Measurements from ENCODE around the gene CDH22.
A peak's percentile ranks its signal among the peaks of the same experiment; 100 is the strongest.

DNA sequence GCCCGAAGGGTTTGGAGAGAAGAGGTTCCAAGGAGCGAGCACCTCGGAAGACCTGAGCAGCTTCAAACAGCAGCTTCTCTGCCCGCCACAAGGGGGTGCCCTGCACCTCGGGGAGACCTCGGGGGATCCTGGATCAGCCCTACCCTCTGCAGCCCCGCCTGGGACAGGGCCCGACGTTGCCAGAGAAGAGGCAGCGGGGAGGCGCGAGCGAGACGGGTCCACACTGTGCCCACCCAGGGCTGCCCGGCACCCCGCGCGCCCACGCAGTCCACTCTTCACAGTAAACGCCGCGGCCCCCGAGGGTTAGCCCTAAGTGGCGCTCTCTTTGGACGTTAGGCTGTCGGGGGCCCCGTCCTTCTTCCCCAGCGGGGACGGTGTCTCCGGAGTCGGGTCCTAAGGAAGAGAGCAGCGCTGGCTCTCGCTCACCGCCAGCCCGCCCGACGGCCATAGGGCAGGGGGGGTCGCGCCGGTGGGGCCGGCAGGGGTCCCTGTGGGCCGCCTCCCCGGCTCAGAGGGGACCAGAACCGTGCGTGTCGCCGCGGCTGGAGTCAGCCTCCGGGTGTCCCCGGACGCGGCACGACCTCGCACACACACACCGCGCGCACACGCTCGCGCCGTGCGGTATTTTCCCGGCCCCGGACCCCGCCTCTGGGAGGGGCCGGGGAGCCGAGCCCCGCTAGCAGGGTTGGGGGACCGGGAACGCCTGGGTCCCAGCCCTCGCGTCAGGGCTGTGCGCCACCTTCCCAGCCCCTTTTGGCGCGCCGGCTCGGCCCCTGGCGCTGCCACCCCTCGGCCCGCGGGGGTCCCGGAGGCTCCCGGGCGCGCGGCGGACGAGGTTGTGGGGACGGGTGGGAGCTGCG, 929 bp downstream of the CDH22 start:
- peak; percentile 93 for TF ChIP-seq EZH2 (IDR thresholded peaks at IDR 0.05)
- TF ChIP-seq, protein P1, sequence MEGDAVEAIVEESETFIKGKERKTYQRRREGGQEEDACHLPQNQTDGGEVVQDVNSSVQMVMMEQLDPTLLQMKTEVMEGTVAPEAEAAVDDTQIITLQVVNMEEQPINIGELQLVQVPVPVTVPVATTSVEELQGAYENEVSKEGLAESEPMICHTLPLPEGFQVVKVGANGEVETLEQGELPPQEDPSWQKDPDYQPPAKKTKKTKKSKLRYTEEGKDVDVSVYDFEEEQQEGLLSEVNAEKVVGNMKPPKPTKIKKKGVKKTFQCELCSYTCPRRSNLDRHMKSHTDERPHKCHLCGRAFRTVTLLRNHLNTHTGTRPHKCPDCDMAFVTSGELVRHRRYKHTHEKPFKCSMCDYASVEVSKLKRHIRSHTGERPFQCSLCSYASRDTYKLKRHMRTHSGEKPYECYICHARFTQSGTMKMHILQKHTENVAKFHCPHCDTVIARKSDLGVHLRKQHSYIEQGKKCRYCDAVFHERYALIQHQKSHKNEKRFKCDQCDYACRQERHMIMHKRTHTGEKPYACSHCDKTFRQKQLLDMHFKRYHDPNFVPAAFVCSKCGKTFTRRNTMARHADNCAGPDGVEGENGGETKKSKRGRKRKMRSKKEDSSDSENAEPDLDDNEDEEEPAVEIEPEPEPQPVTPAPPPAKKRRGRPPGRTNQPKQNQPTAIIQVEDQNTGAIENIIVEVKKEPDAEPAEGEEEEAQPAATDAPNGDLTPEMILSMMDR (IDR thresholded peaks at IDR 0.05) = peak; percentile 83
